ENCODE data around the gene CIAPIN1. TPM values are rescaled to one million over a fixed set of nuclear protein-coding genes. Genes with fewer than 3 reads are reported as not detected.

Gene CIAPIN1
- total RNA-seq (ENCODE audit: low replicate concordance): 39.3 and 53.9 TPM in 2 replicates

- peak; percentile 88 for DNase-seq (ENCODE audit: low read depth)
Observed at GRCh38 chr16:57447186-57447962, at the start of gene CIAPIN1, which contains the start of gene COQ9. TSS of gene CIAPIN1 (minus strand) at chr16:57447385. CDS start at chr16:57440928, 6,457 bp downstream. TSS of gene COQ9 (plus strand) at chr16:57447479. CDS start at chr16:57447506, 27 bp downstream.

GRCh38 chr16:57493767-57494166 lies 46.6 kb upstream of the CIAPIN1 start:
- DNase-seq (ENCODE audit: low read depth): no peak
- TF ChIP-seq CTCF (IDR thresholded peaks at IDR 0.05; ENCODE audit: insufficient read depth, low read length): no peak
- H3K4me3 ChIP-seq (ENCODE audit: low read depth, low read length): no peak overlapping the region

More at GRCh38 chr16:57447186-57447962, at the start of gene CIAPIN1, which contains the start of gene COQ9:
- peak within 1 kb of the TSS; percentile 97 for H3K4me3 ChIP-seq (ENCODE audit: low read depth, low read length)
- TF ChIP-seq CTCF (IDR thresholded peaks at IDR 0.05; ENCODE audit: insufficient read depth, low read length): no peak

GRCh38 chr16:57489229-57489628 lies 42.0 kb upstream of the CIAPIN1 start:
- DNase-seq (ENCODE audit: low read depth): no peak
- no peak for TF ChIP-seq CTCF (IDR thresholded peaks at IDR 0.05; ENCODE audit: insufficient read depth, low read length)
- no peak overlapping the region for H3K4me3 ChIP-seq (ENCODE audit: low read depth, low read length)

GRCh38 chr16:57486858-57487834 lies 40.0 kb upstream of the CIAPIN1 start:
- TF ChIP-seq CTCF (IDR thresholded peaks at IDR 0.05; ENCODE audit: insufficient read depth, low read length): no peak
- H3K4me3 ChIP-seq (ENCODE audit: low read depth, low read length): peak overlapping the region; percentile 85
- DNase-seq (ENCODE audit: low read depth): no peak

GRCh38 chr16:57485916-57486857 lies 39.0 kb upstream of the CIAPIN1 start, which contains the start of gene DOK4:
TSS of gene DOK4 (minus strand) at chr16:57486493. CDS start at chr16:57479507, 6,986 bp downstream.
- peak within 1 kb of the TSS; percentile 85 for H3K4me3 ChIP-seq (ENCODE audit: low read depth, low read length)
- peak; percentile 56 for DNase-seq (ENCODE audit: low read depth)
- TF ChIP-seq CTCF (IDR thresholded peaks at IDR 0.05; ENCODE audit: insufficient read depth, low read length): no peak

All from fibroblast of the aortic adventitia (primary cell).